Testis (tissue), 2 donors: Measurements from ENCODE around the gene NELL1.

Experiments
- CTCF ChIP-seq, 3 experiments: fragments of 450-650 bp in 2 of 3; fragments of 200-600 bp in 1 of 3; sonication (generic) in 1 of 3; IDR thresholded peaks; one replicate each; pipeline ENCODE4 v1.5.1; 2016 to 2019; ENCODE audit warnings: antibody characterized with exemption in 3 of 3, mild to moderate bottlenecking in 2 of 3, moderate library complexity in 1 of 3
- POLR2A ChIP-seq: fragments of 450-650 bp; IDR thresholded peaks from one replicate; pipeline ENCODE4 v1.6.1; 2017; ENCODE audit warnings: antibody characterized with exemption, mild to moderate bottlenecking, moderate library complexity

- TF ChIP-seq CTCF (IDR thresholded peaks at IDR 0.05) (no peak), POLR2A (no peak)
Observed at GRCh38 chr11:20762980-20763379, 93.6 kb downstream of the NELL1 start.
